HG02759 (cell line): ENCODE measurements around the gene TRERF1.

Experiments
- ATAC-seq: cut with Tn5 transposase; IDR thresholded peaks from one replicate; pipeline ENCODE4 v1.9.1; 2021; ENCODE audit warnings: mild to moderate bottlenecking, moderate library complexity; ENCODE audit not compliant: unreplicated experiment

The TRERF1 gene

GRCh38 chr6:42259286-42259685, 192.4 kb downstream of the TRERF1 start:
- ATAC-seq: no peak

GRCh38 chr6:42257614-42258013, 194.1 kb downstream of the TRERF1 start:
- no peak for ATAC-seq

GRCh38 chr6:42257063-42257462, 194.7 kb downstream of the TRERF1 start:
- ATAC-seq: no peak

GRCh38 chr6:42255050-42255449, 196.7 kb downstream of the TRERF1 start:
- no peak for ATAC-seq

- no peak for ATAC-seq
These were observed 197.2 kb downstream of the TRERF1 start for GRCh38 chr6:42254505-42254904.

GRCh38 chr6:42251911-42252637, 199.7 kb downstream of the TRERF1 start:
- no peak for ATAC-seq

GRCh38 chr6:42251500-42251899, 200.2 kb downstream of the TRERF1 start:
- no peak for ATAC-seq

GRCh38 chr6:42250274-42250931, 201.3 kb downstream of the TRERF1 start:
- no peak for ATAC-seq

- ATAC-seq: no peak
These were observed 202.4 kb downstream of the TRERF1 start for GRCh38 chr6:42249279-42249678.

GRCh38 chr6:42243046-42243445, 208.7 kb downstream of the TRERF1 start:
- no peak for ATAC-seq

- no peak for ATAC-seq
These were observed 209.8 kb downstream of the TRERF1 start for GRCh38 chr6:42241915-42242314.

GRCh38 chr6:42239736-42240375, 211.9 kb downstream of the TRERF1 start:
- ATAC-seq: no peak

- ATAC-seq: no peak
These were observed 212.4 kb downstream of the TRERF1 start for GRCh38 chr6:42239333-42239732.

GRCh38 chr6:42237857-42238256, 213.9 kb downstream of the TRERF1 start:
- ATAC-seq: no peak

GRCh38 chr6:42236682-42237473, 214.8 kb downstream of the TRERF1 start:
- ATAC-seq: no peak

- no peak for ATAC-seq
These were observed 215.7 kb downstream of the TRERF1 start for GRCh38 chr6:42236030-42236429.

- no peak for ATAC-seq
These were observed 219.7 kb downstream of the TRERF1 start for GRCh38 chr6:42232035-42232434.

GRCh38 chr6:42230345-42231321, 221.1 kb downstream of the TRERF1 start:
- no peak for ATAC-seq

- ATAC-seq: no peak
These were observed 222.1 kb downstream of the TRERF1 start for GRCh38 chr6:42229506-42230119.

GRCh38 chr6:42228305-42228704, 223.4 kb downstream of the TRERF1 start:
- no peak for ATAC-seq
